Breast epithelium (tissue), 3 donors: Measurements from ENCODE around the gene CXorf65. TPM values are rescaled to one million over a fixed set of nuclear protein-coding genes. Genes with fewer than 3 reads are reported as not detected.

Experiments
- total RNA-seq, 3 donors: library from RNA; depleted of rRNA; stranded (reverse); fragments of >200 nt; gene quantifications; one replicate each; pipeline ENCODE4 v1.1.0, GENCODE V29; 2016

The CXorf65 gene
- total RNA-seq, 3 donors from 2014 or later: not detected

Other genes starting within 250 kb of the CXorf65 start
- gene TEX11, start 198.0 kb downstream of the CXorf65 start, total RNA-seq: not detected
- 1 to 10 TPM in 2 of 3 donors, not detected in 1; 1.3 to 2.0 TPM for gene SLC7A3, start 175.6 kb downstream of the CXorf65 start, total RNA-seq
- gene SNX12, start 38.4 kb downstream of the CXorf65 start, total RNA-seq: 10 to 100 TPM; 31.4 to 55.2 (median 44.2) TPM
- gene FOXO4, start 10.9 kb downstream of the CXorf65 start, total RNA-seq: 10 to 100 TPM; 14.7 to 30.1 (median 21.1) TPM
- 10 to 100 TPM in 1 of 3 donors, 1 to 10 TPM in 2; 5.1 to 10.8 (median 8.0) TPM for gene IL2RG, start 4.8 kb upstream of the CXorf65 start, total RNA-seq
- gene MED12, start 11.9 kb upstream of the CXorf65 start, total RNA-seq: 10 to 100 TPM; 32.1 to 34.7 (median 33.9) TPM
- 1 to 10 TPM in 1 of 3 donors, under 1 TPM in 2; under 0.01 to 1.0 (median 0.32) TPM for gene NLGN3, start 38.1 kb upstream of the CXorf65 start, total RNA-seq
- 1 to 10 TPM in 2 of 3 donors, not detected in 1; 1.8 to 6.9 TPM for gene GJB1, start 116.5 kb upstream of the CXorf65 start, total RNA-seq
- gene ZMYM3, start 147.4 kb upstream of the CXorf65 start, total RNA-seq: 10 to 100 TPM; 11.5 to 17.6 (median 11.5) TPM
- gene NONO, start 176.9 kb upstream of the CXorf65 start, total RNA-seq: 100 to 1,000 TPM; 247 to 260 (median 257) TPM
- gene ITGB1BP2, start 195.0 kb upstream of the CXorf65 start, total RNA-seq: 1 to 10 TPM in 2 of 3 donors, not detected in 1; 1.0 to 1.6 TPM